OCI-LY3 (cell line): Measurements from ENCODE around the gene BANK1.

ENCODE experiments used
- H2AFZ ChIP-seq: fragments of 200-600, 300-600 bp; shearing (Covaris generic); 2 replicates; pipeline ENCODE4 v1.6.0; 2014; ENCODE audit warnings: antibody characterized with exemption, low read depth, low read length
- H3K27ac ChIP-seq: fragments of 200-600, 300-600 bp; sonication (generic); 2 replicates; pipeline ENCODE4 v1.5.1; 2014; ENCODE audit warnings: mild to moderate bottlenecking, low read length, moderate library complexity, mixed read lengths
- H3K27me3 ChIP-seq: fragments of 200-600, 300-600 bp; sonication (generic); 2 replicates; pipeline ENCODE4 v1.6.1; 2014; ENCODE audit warnings: low read depth, low read length, mixed read lengths
- H3K36me3 ChIP-seq: fragments of 200-600, 300-600 bp; sonication (generic); replicated peaks from 2 replicates; pipeline ENCODE3; 2014; ENCODE audit warnings: low read depth, low read length, mixed read lengths
- H3K4me1 ChIP-seq: fragments of 300-600, 200-600 bp; sonication (generic); 2 replicates; pipeline ENCODE4 v1.6.1; 2014; ENCODE audit warnings: low read length, mixed read lengths
- H3K4me2 ChIP-seq: fragments of 200-600, 300-600 bp; sonication (generic); 2 replicates; pipeline ENCODE4 v1.6.1; 2014; ENCODE audit warnings: low read length, mixed read lengths
- H3K4me3 ChIP-seq: fragments of 300-600, 200-600 bp; sonication (generic); 2 replicates; pipeline ENCODE4 v1.5.1; 2014; ENCODE audit warnings: antibody characterized with exemption, mild to moderate bottlenecking, low read length, moderate library complexity
- H3K79me2 ChIP-seq: fragments of 300-600, 200-600 bp; shearing (Covaris generic); 2 replicates; pipeline ENCODE4 v1.6.1; 2014; ENCODE audit warnings: mild to moderate bottlenecking, low read length, mixed read lengths
- H3K9ac ChIP-seq: fragments of 300-600, 200-600 bp; shearing (Covaris generic); 2 replicates; pipeline ENCODE4 v1.6.0; 2014; ENCODE audit warnings: mild to moderate bottlenecking, low read length, moderate library complexity
- H3K9me3 ChIP-seq: fragments of 200-600, 300-600 bp; shearing (Covaris generic); 2 replicates; pipeline ENCODE4 v1.6.1; 2014; ENCODE audit warnings: low read length, mixed read lengths; ENCODE audit not compliant: insufficient read depth
- H4K20me1 ChIP-seq: fragments of 200-600, 300-600 bp; sonication (generic); 2 replicates; pipeline ENCODE4 v1.6.1; 2016; ENCODE audit warnings: low read length, mixed read lengths; ENCODE audit not compliant: insufficient read depth
- CTCF ChIP-seq: fragments of 200-600, 300-600 bp; sonication (generic); IDR thresholded peaks from 2 replicates; pipeline ENCODE4 v1.5.1; 2014; ENCODE audit warnings: antibody characterized with exemption, low read length, low read depth
- EZH2phosphoT487 ChIP-seq: fragments of 200-600 bp; shearing (Covaris generic); IDR thresholded peaks from 2 replicates; pipeline ENCODE4 v1.6.1; 2018; ENCODE audit warnings: antibody characterized with exemption, mixed run types, low read depth

Gene BANK1

GRCh38 chr4:102120846-102121245, 330.3 kb downstream of the BANK1 start:
- no peak overlapping the region for H3K9ac ChIP-seq
- TF ChIP-seq CTCF (no peak), EZH2phosphoT487 (no peak)
- no peaks in the 10 kb centered on the region for H4K20me1 ChIP-seq
- H2AFZ ChIP-seq: no peak overlapping the region
- H3K36me3 ChIP-seq: no peaks in the 10 kb centered on the region
- H3K27ac ChIP-seq: no peak overlapping the region
- H3K79me2 ChIP-seq: no peaks in the 10 kb centered on the region
- no peaks in the 10 kb centered on the region for H3K4me1 ChIP-seq
- H3K27me3 ChIP-seq: no peaks in the 10 kb centered on the region
- peaks cover 6% of the 10 kb centered on the region; the same call in 1 of the 2 replicates for H3K9me3 ChIP-seq
- no peak overlapping the region for H3K4me2 ChIP-seq
- no peak overlapping the region for H3K4me3 ChIP-seq
